ENCODE results near the gene CCNYL1.

Gene CCNYL1

GRCh38 chr2:207796585-207797350, 85.3 kb downstream of the CCNYL1 start:
- no peak for DNase-seq

DNA sequence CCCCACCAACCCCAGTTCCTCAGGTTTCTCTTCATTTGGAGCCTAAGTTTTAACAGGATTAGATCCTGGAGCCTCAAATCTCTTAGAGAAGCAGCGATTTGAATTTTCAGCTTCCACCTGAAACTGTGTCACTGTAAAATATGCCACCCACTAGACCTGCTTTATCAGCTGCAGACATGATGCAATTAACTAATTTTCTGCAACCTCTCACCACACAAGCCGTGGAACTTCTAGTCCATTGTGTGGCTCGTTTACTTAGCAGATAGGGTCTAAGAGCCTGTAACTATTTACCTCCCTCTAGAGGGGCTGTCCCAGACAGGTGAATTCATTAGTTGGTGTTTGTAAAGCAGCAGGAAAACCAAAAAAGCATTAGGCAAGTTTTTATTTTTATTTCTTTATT, 89.8 kb downstream of the CCNYL1 start:
- DNase-seq = no peak

DNA sequence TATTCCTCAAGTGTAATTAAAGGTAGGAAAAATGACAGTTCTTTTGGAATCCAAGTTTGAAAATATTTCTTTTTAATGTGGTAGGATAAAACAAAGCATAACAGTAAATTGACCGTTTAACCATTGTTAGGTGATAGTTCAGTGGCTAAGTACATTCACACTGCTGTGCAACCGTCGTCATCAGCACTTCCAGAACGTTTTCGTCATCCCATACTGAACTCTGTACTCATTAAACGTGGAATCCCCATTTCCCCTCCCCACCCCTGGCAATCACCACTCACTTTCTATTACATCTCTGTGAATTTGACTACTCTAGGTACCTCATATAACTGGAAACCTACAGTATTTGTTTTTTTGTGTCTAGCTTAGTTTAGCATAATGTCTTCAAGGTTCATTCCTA, 91.2 kb downstream of the CCNYL1 start:
- DNase-seq = no peak
